Mucosa of rectum (tissue), 2 donors: Measurements from ENCODE around the gene PALLD.

Experiments used
- H3K27ac ChIP-seq, 2 donors: one replicate each; pipeline ENCODE4 v1.7.0; 2013; ENCODE audit warnings: inconsistent platforms in 2 of 2, low read depth in 2 of 2, low read length in 2 of 2
- H3K27me3 ChIP-seq, 2 donors: one replicate each; pipeline ENCODE4 v1.7.0; 2013; ENCODE audit warnings: low read length in 2 of 2; ENCODE audit not compliant: control insufficient read depth in 2 of 2, insufficient read depth in 2 of 2
- H3K36me3 ChIP-seq, 2 donors: one replicate each; pipeline ENCODE4 v1.7.0; 2013; ENCODE audit warnings: low read length in 2 of 2; ENCODE audit not compliant: control insufficient read depth in 2 of 2, insufficient read depth in 2 of 2
- H3K4me1 ChIP-seq, 2 donors: one replicate each; pipeline ENCODE4 v1.7.0; 2013; ENCODE audit warnings: low read length in 2 of 2, mild to moderate bottlenecking in 1 of 2; ENCODE audit not compliant: control insufficient read depth in 2 of 2, insufficient read depth in 2 of 2
- H3K4me3 ChIP-seq, 2 donors: one replicate each; pipeline ENCODE4 v1.7.0; 2013; ENCODE audit warnings: low read length in 2 of 2
- H3K9ac ChIP-seq, 2 donors: one replicate each; pipeline ENCODE4 v1.7.0; 2013; ENCODE audit warnings: low read length in 2 of 2, low read depth in 1 of 2, mild to moderate bottlenecking in 1 of 2
- H3K9me3 ChIP-seq, 2 donors: one replicate each; pipeline ENCODE4 v1.7.0; 2013; ENCODE audit warnings: low read length in 2 of 2; ENCODE audit not compliant: control insufficient read depth in 2 of 2
- donor health status: healthy.
- donor health status: Normal muscosa, but diverticular disease.

PALLD gene

DNA sequence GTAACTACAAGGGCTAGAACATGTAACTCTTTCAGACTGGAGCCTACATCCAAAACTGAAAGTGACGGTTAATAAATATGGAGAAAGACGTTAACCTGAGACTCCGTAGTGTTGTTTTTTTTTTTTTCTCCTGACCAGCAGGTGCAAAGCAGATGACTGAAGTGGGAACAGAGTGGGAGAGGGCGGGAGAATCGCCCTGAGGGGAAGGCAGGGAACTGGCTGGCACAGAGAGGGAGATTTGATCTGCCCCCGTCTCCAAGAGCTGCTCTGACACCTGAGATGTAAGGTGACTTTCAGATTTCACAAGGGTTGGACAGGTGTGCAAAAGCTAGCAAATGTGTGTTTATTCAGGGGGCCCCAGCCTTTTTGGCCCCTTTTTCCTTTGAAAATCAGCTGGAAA lies 180.2 kb downstream of the PALLD start:
- Histone ChIP-seq H3K4me3 (no peak overlapping the region), H3K36me3 (peaks cover 0 to 20% of the 10 kb centered on the region in 2 donors), H3K9me3 (no peaks in the 10 kb centered on the region), H3K27ac (no peak overlapping the region), H3K27me3 (no peaks in the 10 kb centered on the region), H3K4me1 (no peaks in the 10 kb centered on the region), H3K9ac (no peak overlapping the region)

DNA sequence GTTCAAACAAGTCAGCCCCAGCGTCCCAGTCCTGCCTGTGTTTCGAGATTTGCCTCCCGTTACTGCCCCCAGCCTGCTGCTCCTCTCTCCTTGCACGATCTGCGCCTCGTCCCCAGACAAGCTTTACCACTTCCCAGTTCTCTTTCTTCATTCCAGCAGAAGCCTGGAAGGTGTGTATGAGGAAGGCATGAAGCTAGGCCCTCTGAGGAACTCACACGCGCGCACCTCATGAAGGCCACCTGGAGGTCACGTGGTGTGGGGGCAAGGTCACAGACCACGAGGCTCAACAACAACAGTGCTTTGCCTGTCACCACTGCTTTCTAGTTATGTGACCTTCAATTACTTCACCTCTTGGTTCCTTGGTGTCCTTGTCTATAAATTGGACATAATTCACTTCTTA lies 181.0 kb downstream of the PALLD start:
- Histone ChIP-seq H3K9ac (no peak overlapping the region), H3K27me3 (no peaks in the 10 kb centered on the region), H3K36me3 (peaks cover 0 to 24% of the 10 kb centered on the region in 2 donors), H3K27ac (no peak overlapping the region), H3K4me1 (no peaks in the 10 kb centered on the region), H3K9me3 (no peaks in the 10 kb centered on the region), H3K4me3 (no peak overlapping the region)

DNA sequence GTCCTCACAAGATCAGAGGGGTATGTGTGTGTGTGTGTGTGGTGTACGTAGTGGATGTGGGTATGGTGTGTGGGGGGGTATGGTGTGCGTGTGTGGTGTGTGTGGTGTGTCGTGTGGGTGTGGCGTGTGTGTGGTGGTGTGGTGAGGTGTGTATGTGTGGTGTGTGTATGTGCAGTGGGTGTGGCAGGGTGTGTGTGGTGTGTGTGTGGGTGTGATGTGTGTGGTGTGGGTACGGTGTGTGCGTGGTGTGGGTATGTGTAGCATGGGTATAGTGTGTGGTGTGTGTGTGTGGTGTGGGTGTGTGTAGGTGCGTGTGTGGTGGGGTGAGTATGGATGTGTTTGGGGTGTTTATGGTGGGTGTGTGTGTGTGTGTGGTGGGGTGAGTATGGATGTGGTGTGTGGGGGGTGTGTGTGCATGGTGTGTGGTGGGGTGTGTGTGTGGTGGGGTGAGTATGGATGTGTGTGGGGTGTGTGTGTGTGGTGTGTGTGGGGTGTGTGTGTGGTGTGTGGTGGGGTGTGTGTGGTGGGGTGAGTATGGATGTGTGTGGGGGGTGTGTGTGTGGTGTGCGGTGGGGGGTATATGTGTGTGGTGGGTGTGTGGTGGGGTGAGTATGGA lies 182.0 kb downstream of the PALLD start:
- Histone ChIP-seq H3K9me3 (no peaks in the 10 kb centered on the region), H3K9ac (no peak overlapping the region), H3K27ac (no peak overlapping the region), H3K36me3 (peaks cover 7 to 26% of the 10 kb centered on the region in 2 donors), H3K27me3 (no peaks in the 10 kb centered on the region), H3K4me3 (no peak overlapping the region), H3K4me1 (no peaks in the 10 kb centered on the region)

- Histone ChIP-seq H3K9ac (no peak overlapping the region), H3K27me3 (no peaks in the 10 kb centered on the region), H3K36me3 (peaks cover 8 to 26% of the 10 kb centered on the region in 2 donors), H3K9me3 (no peaks in the 10 kb centered on the region), H3K4me3 (no peak overlapping the region), H3K27ac (no peak overlapping the region), H3K4me1 (no peaks in the 10 kb centered on the region)
These were observed 182.5 kb downstream of the PALLD start for GRCh38 chr4:168679397-168679796.

DNA sequence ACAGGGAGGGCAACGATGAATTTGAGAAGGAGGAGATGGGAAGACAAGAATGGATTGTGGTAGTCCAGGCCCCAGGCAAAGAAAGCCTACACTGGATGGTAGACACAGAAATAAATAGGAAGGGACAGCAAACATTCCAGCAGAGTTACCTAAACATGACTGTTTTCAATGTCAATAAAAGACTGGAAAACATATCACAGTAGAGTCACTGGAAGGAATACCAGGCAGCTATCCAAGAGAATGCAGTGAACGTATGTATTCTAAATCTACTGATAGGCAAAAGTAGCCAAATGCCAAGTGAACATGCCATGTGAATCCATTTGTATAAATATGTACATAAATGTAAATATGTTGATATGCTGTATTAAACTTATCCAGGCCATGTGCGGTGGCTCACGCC lies 183.0 kb downstream of the PALLD start:
- Histone ChIP-seq H3K27ac (no peak overlapping the region), H3K4me3 (no peak overlapping the region), H3K36me3 (peaks cover 8 to 26% of the 10 kb centered on the region in 2 donors), H3K27me3 (no peaks in the 10 kb centered on the region), H3K4me1 (no peaks in the 10 kb centered on the region), H3K9me3 (no peaks in the 10 kb centered on the region), H3K9ac (no peak overlapping the region)

- H3K4me1 ChIP-seq, result peaks cover 0 to 9% of the 10 kb centered on the region in 2 donors
- H3K27me3 ChIP-seq, result no peaks in the 10 kb centered on the region
- H3K36me3 ChIP-seq, result peaks cover 11 to 19% of the 10 kb centered on the region in 2 donors
- H3K9me3 ChIP-seq, result no peaks in the 10 kb centered on the region
- H3K27ac ChIP-seq, result no peak overlapping the region
- H3K4me3 ChIP-seq, result no peak overlapping the region
- H3K9ac ChIP-seq, result no peak overlapping the region
These were observed 186.1 kb downstream of the PALLD start for GRCh38 chr4:168682898-168683500.

DNA sequence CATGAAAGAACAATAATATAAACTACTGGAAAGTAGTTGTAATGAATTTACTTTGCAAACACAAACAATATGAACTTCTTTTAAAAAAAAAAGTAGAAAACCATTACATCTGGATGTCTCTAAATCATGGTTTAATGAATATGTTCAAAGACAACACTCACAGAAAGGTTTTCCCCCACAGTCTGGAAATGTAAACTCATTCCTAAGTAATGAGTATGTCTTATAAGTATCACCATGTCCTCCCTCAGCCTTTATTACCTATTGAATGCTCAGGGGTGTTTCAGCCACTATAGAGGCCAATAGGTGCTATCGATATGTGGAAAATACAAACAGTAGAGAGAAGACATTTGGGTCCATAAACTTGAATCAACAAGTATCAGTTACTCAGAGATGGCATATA lies 186.7 kb downstream of the PALLD start:
- H3K9me3 ChIP-seq, result no peaks in the 10 kb centered on the region
- H3K27ac ChIP-seq, result no peak overlapping the region
- peaks cover 11 to 13% of the 10 kb centered on the region in 2 donors for H3K36me3 ChIP-seq
- H3K27me3 ChIP-seq, result no peaks in the 10 kb centered on the region
- peaks cover 0 to 10% of the 10 kb centered on the region in 2 donors for H3K4me1 ChIP-seq
- H3K4me3 ChIP-seq, result no peak overlapping the region
- H3K9ac ChIP-seq, result no peak overlapping the region

GRCh38 chr4:168685136-168685809 lies 188.4 kb downstream of the PALLD start:
- Histone ChIP-seq H3K9ac (no peak overlapping the region), H3K4me3 (no peak overlapping the region), H3K27ac (no peak overlapping the region), H3K4me1 (peaks cover 0 to 15% of the 10 kb centered on the region in 2 donors), H3K36me3 (peaks cover 11% of the 10 kb centered on the region in 2 donors), H3K9me3 (no peaks in the 10 kb centered on the region), H3K27me3 (no peaks in the 10 kb centered on the region)

GRCh38 chr4:168688584-168688983 lies 191.7 kb downstream of the PALLD start:
- no peaks in the 10 kb centered on the region for H3K27me3 ChIP-seq
- H3K36me3 ChIP-seq, result peaks cover 7 to 8% of the 10 kb centered on the region in 2 donors
- H3K9ac ChIP-seq, result no peak overlapping the region
- no peaks in the 10 kb centered on the region for H3K9me3 ChIP-seq
- H3K27ac ChIP-seq, result no peak overlapping the region
- H3K4me3 ChIP-seq, result no peak overlapping the region
- peaks cover 0 to 19% of the 10 kb centered on the region in 2 donors for H3K4me1 ChIP-seq

- Histone ChIP-seq H3K27me3 (no peaks in the 10 kb centered on the region), H3K9ac (no peak overlapping the region), H3K36me3 (peaks cover 3 to 8% of the 10 kb centered on the region in 2 donors), H3K9me3 (no peaks in the 10 kb centered on the region), H3K4me1 (peaks cover 0 to 19% of the 10 kb centered on the region in 2 donors), H3K4me3 (no peak overlapping the region), H3K27ac (peak overlapping the region; percentile 40 to 57)
These were observed 192.9 kb downstream of the PALLD start for GRCh38 chr4:168689791-168690190.
